Naive B cell (primary cell): ENCODE measurements around the gene SPOPL. TPM values are rescaled to one million over a fixed set of nuclear protein-coding genes. Genes with fewer than 3 reads are reported as not detected.
"Not testable (repeated sequence)": the region's sequence is repeated elsewhere in the genome, so short reads cannot be mapped to it uniquely, and the experiment has no call there.

ENCODE experiments used
- ATAC-seq, 2 donors: fragments of 150-1000 bp; cut with Tn5 transposase; 2 replicates each; pipeline ENCODE4 v1.10.0; 2021; ENCODE audit warnings: low read depth in 2 of 2, mild to moderate bottlenecking in 2 of 2, moderate library complexity in 2 of 2
- DNase-seq: peaks from one replicate; pipeline ENCODE4 v3.0.0; 2022
- H3K27ac Mint-ChIP-seq, 6 donors: one replicate each; pipeline ENCODE4 v1.8.0; 2020 to 2022; ENCODE audit warnings: mild to moderate bottlenecking in 6 of 6, mixed read lengths in 6 of 6, moderate library complexity in 5 of 6, inconsistent platforms in 2 of 6
- H3K27me3 Mint-ChIP-seq, 3 donors: one replicate each; pipeline ENCODE4 v1.8.0; 2021 to 2022; ENCODE audit warnings: mixed read lengths in 3 of 3, mild to moderate bottlenecking in 1 of 3
- H3K36me3 Mint-ChIP-seq, 2 donors: one replicate each; pipeline ENCODE4 v1.8.0; 2020 to 2022; ENCODE audit warnings: mixed read lengths in 2 of 2, inconsistent platforms in 1 of 2, mild to moderate bottlenecking in 1 of 2
- H3K4me1 Mint-ChIP-seq, 3 donors: one replicate each; pipeline ENCODE4 v1.8.0; 2020 to 2022; ENCODE audit warnings: mixed read lengths in 3 of 3, inconsistent platforms in 1 of 3, mild to moderate bottlenecking in 1 of 3, moderate library complexity in 1 of 3
- H3K4me3 Mint-ChIP-seq, 8 donors: one replicate each; pipeline ENCODE4 v1.8.0; 2020 to 2022; ENCODE audit warnings: mild to moderate bottlenecking in 8 of 8, mixed read lengths in 8 of 8, moderate library complexity in 8 of 8, inconsistent platforms in 2 of 8
- H3K9me3 Mint-ChIP-seq, 7 donors: one replicate each; pipeline ENCODE4 v1.8.0; 2020 to 2022; ENCODE audit warnings: mixed read lengths in 7 of 7, mild to moderate bottlenecking in 5 of 7, inconsistent platforms in 2 of 7, moderate library complexity in 1 of 7
- polyA plus RNA-seq, 6 donors: library from polyadenylated mRNA; unstranded; fragments of 300-500 nt; fragmentation: Illumina TruSeq; gene quantifications; one replicate each; pipeline ENCODE4 v1.2.3, GENCODE V29; 2021; ENCODE audit warnings: low read depth in 6 of 6

The SPOPL gene
- polyA plus RNA-seq, 6 donors from 2014 or later, result 7.1 to 10.8 (median 7.9) TPM

- no peaks in the 10 kb centered on the region for H3K27me3 Mint-ChIP-seq
- H3K4me1 Mint-ChIP-seq, result peaks cover 20 to 29% (median 27%) of the 10 kb centered on the region in 3 donors
- H3K36me3 Mint-ChIP-seq, result no peaks in the 10 kb centered on the region
- H3K27ac Mint-ChIP-seq, result peak overlapping the region in 3 of 6 donors; percentile 2 to 70 (median 14)
- H3K4me3 Mint-ChIP-seq, result no peak overlapping the region
- DNase-seq (no peak), ATAC-seq (no peak)
- H3K9me3 Mint-ChIP-seq, result no peaks in the 10 kb centered on the region
These were observed 24.6 kb upstream of the SPOPL start for GRCh38 chr2:138476940-138477339.

DNA sequence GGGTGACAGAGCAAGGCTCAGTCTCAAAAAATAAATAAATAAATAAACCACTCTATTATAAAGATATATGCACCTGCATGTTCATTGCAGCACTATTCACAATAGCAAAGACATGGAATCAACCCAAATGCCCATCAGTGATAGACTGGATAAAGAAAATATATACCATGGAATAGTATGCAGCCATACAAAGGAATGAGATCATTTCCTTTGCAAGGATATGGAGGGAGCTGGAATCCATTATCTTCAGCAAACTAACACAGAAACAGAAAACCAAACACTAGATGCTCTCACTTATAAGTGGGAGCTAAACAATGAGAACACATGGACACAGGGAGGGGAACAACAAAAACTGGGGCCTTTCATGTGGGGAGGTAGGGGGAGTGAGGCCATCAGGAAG lies 18.8 kb upstream of the SPOPL start:
- H3K36me3 Mint-ChIP-seq, H3K27ac Mint-ChIP-seq, H3K27me3 Mint-ChIP-seq, H3K4me1 Mint-ChIP-seq, H3K9me3 Mint-ChIP-seq, DNase-seq, H3K4me3 Mint-ChIP-seq, ATAC-seq: not testable (repeated sequence)

DNA sequence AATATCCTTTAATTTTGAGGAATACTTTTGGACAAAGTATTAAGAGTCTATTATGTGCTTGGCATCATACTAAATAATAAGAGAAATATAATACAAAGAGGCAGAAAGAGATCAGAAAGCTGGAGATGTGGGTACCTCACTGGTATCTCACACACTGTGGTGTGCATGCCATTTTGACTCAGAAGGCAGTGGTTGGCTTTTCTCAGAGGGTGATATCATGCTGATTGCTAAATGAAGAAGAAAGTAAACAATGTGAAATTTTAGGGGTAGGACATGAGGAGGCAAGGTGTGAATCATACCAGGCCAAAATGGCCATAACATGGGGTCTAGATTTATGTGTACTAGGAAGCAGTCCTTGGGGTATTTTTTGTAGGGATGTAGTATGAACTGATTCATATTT lies 16.6 kb upstream of the SPOPL start:
- Mint-ChIP-seq H3K27ac (peak overlapping the region in 2 of 6 donors; percentile 1 to 6), H3K4me3 (no peak overlapping the region), H3K9me3 (peaks cover 0 to 6% (median 4%) of the 10 kb centered on the region in 7 donors), H3K27me3 (no peaks in the 10 kb centered on the region), H3K4me1 (no peaks in the 10 kb centered on the region), H3K36me3 (no peaks in the 10 kb centered on the region)
- DNase-seq, result no peak
- ATAC-seq, result no peak

DNA sequence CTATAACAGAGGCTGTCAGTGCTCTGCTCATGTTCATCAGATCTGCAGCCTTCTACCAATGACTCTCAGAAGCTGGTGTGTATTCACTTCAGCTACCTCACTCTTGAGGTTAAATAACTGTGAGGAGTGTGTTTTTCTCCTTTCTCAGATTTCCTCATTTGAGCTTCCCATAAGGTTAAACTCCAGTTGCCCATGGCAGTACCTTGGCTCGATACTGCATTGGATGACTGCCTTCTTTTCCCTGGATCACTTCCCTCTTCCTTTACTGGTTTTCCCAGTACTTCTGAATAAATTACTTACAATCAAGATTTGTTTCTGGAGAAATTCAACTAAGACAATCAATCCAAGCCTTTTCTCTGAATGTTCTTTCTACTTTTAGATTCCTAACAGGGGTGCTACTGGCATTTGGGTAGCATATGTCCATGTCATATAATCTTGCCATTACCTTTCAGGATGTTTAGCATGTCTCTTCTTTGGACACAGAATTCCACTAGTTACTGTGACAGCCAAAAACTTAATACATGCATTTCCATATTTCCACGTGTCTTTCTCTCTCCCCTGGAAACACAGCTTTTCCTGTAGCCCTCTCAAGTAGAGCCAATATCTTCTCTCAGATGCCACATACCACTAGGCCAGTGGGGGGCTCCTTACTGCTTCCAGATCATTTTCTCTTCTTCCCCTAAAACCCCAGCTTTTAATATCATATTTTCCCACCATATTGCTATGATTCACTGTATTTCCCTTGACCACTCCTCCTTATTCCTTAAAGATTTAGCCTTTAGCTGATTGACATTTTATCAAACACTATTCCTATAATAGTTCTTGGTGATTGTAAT lies 15.0 kb upstream of the SPOPL start:
- ATAC-seq (no peak), DNase-seq (no peak)
- Mint-ChIP-seq H3K36me3 (no peaks in the 10 kb centered on the region), H3K27me3 (no peaks in the 10 kb centered on the region), H3K4me1 (no peaks in the 10 kb centered on the region), H3K9me3 (peaks cover 0 to 6% (median 4%) of the 10 kb centered on the region in 7 donors), H3K4me3 (no peak overlapping the region), H3K27ac (no peak overlapping the region)

GRCh38 chr2:138490673-138491494 lies 10.7 kb upstream of the SPOPL start:
- ATAC-seq (no peak), DNase-seq (no peak)
- Mint-ChIP-seq H3K4me1 (peaks cover 0 to 5% (median 0%) of the 10 kb centered on the region in 3 donors), H3K27me3 (no peaks in the 10 kb centered on the region), H3K36me3 (no peaks in the 10 kb centered on the region), H3K4me3 (no peak overlapping the region), H3K9me3 (no peaks in the 10 kb centered on the region), H3K27ac (no peak overlapping the region)

DNA sequence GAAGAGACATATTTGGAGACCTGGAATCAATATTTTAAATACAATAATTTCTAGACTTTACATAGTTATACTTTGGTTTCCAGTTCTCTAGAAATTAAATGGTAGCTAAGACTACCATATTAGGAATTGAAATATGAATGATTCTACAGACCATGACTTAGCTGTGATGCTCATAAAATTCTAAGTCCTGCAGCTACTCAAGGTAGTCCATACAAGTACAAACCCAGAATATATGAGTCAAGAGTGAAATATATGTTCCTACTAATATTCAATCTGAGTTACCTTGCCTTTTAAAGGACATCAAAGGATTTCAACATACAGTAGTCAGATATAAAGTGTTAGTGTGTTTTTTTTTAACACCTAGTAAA lies 10.1 kb upstream of the SPOPL start:
- no peaks in the 10 kb centered on the region for H3K27me3 Mint-ChIP-seq
- H3K36me3 Mint-ChIP-seq, result no peaks in the 10 kb centered on the region
- H3K4me3 Mint-ChIP-seq, result no peak overlapping the region
- peaks cover 0 to 6% (median 5%) of the 10 kb centered on the region in 3 donors for H3K4me1 Mint-ChIP-seq
- no peaks in the 10 kb centered on the region for H3K9me3 Mint-ChIP-seq
- no peak overlapping the region for H3K27ac Mint-ChIP-seq
- ATAC-seq (no peak), DNase-seq (no peak)

GRCh38 chr2:138492160-138492559 lies 9.4 kb upstream of the SPOPL start:
- peaks cover 0 to 8% (median 6%) of the 10 kb centered on the region in 3 donors for H3K4me1 Mint-ChIP-seq
- H3K36me3 Mint-ChIP-seq, result no peaks in the 10 kb centered on the region
- H3K27me3 Mint-ChIP-seq, result no peaks in the 10 kb centered on the region
- H3K9me3 Mint-ChIP-seq, result no peaks in the 10 kb centered on the region
- DNase-seq, result no peak
- H3K27ac Mint-ChIP-seq, result no peak overlapping the region
- no peak for ATAC-seq
- H3K4me3 Mint-ChIP-seq, result no peak overlapping the region

DNA sequence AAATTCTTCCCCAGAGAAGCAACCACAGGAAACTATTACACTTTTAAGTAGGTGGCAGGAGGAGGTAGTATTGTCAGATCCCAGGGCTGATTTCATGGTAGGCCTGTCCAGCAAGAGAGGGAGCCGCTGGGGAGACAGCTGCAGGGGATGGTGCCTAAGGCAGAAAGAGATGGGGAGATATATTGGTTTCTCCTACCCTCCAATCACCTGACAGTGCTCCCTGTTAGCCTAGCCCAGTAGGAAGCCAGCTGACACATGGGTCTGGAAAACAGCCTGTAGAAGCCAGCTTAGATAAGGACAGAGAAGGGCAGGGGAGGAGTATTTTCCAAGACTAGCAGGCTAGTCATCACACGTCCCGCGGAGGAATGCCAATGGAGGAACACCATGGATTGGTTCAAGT lies 8.2 kb upstream of the SPOPL start:
- no peak overlapping the region for H3K27ac Mint-ChIP-seq
- H3K9me3 Mint-ChIP-seq, result no peaks in the 10 kb centered on the region
- no peaks in the 10 kb centered on the region for H3K27me3 Mint-ChIP-seq
- ATAC-seq (no peak), DNase-seq (no peak)
- peaks cover 0 to 11% (median 6%) of the 10 kb centered on the region in 3 donors for H3K4me1 Mint-ChIP-seq
- peak overlapping the region in 1 of 8 donors; percentile 52 for H3K4me3 Mint-ChIP-seq
- H3K36me3 Mint-ChIP-seq, result no peaks in the 10 kb centered on the region

- no peaks in the 10 kb centered on the region for H3K9me3 Mint-ChIP-seq
- H3K4me3 Mint-ChIP-seq, result no peak overlapping the region
- ATAC-seq (no peak), DNase-seq (no peak)
- H3K4me1 Mint-ChIP-seq, result peaks cover 0 to 15% (median 6%) of the 10 kb centered on the region in 3 donors
- H3K27ac Mint-ChIP-seq, result peak overlapping the region in 1 of 6 donors; percentile 79
- no peaks in the 10 kb centered on the region for H3K27me3 Mint-ChIP-seq
- H3K36me3 Mint-ChIP-seq, result no peaks in the 10 kb centered on the region
These were observed 7.2 kb upstream of the SPOPL start for GRCh38 chr2:138494265-138494966.

DNA sequence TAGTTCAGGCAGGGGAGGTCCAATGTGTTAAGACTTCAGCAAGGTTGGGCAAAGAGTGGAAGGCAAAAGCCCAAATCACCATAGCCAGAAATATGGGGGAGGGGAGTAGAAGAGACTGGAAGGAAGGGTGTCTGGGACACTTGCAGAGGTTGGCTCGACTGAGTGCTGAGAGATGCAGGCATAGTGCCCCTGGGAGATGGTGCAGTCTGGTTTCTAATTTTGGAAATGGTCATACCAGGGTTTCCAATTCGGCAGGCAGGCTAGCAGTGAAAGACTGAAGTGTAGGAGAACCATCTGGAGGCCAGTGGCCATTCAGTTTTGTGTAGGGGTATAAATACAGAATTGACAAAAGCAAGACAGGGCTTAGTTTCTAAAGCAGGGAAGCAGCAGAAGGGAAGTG lies 6.2 kb upstream of the SPOPL start:
- peak overlapping the region in 1 of 6 donors; percentile 10 for H3K27ac Mint-ChIP-seq
- no peak for ATAC-seq
- peaks cover 4 to 15% (median 6%) of the 10 kb centered on the region in 3 donors for H3K4me1 Mint-ChIP-seq
- H3K4me3 Mint-ChIP-seq, result peak overlapping the region in 1 of 8 donors; percentile 20
- H3K36me3 Mint-ChIP-seq, result no peaks in the 10 kb centered on the region
- DNase-seq, result no peak
- no peaks in the 10 kb centered on the region for H3K9me3 Mint-ChIP-seq
- H3K27me3 Mint-ChIP-seq, result no peaks in the 10 kb centered on the region

DNA sequence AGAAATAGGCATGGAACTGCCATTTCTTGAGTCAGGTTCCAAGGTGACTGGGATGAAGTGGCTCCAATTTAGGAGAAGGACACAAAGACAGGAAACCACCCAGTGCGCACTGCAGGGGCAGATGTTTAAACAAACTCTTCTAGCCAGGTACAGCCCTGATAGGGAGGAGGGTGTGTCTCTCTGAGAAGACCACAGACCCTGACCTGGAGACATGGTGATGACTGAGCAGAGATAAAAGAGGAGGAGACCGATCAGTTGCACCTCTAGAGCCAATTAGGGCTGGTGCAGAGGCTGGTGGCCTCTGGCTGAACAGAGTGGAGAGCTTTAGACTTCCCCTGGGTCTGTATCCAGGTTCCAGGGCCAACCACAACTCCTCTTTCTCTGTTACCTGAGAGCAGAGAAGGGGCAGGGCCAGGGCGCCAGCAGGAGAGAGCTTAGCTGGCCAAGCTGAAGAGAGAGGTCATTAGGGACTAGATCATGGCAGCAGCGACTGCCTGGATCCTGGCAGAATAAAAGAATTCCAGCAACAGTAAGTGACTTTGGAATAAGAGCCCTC lies 5.4 kb upstream of the SPOPL start:
- no peak for ATAC-seq

GRCh38 chr2:138497294-138497693 lies 4.3 kb upstream of the SPOPL start:
- H3K27me3 Mint-ChIP-seq, result no peaks in the 10 kb centered on the region
- H3K4me3 Mint-ChIP-seq, result peak overlapping the region in 1 of 8 donors; percentile 21
- ATAC-seq, result no peak

More for the DNA sequence above, 5.4 kb upstream of the SPOPL start:
- H3K27ac Mint-ChIP-seq, result peak overlapping the region in 2 of 6 donors; percentile 7 to 88
- H3K27me3 Mint-ChIP-seq, result no peaks in the 10 kb centered on the region
- H3K9me3 Mint-ChIP-seq, result no peaks in the 10 kb centered on the region
- no peaks in the 10 kb centered on the region for H3K36me3 Mint-ChIP-seq
- no peak for DNase-seq
- no peak overlapping the region for H3K4me3 Mint-ChIP-seq
- H3K4me1 Mint-ChIP-seq, result peaks cover 8 to 18% (median 12%) of the 10 kb centered on the region in 3 donors

DNA sequence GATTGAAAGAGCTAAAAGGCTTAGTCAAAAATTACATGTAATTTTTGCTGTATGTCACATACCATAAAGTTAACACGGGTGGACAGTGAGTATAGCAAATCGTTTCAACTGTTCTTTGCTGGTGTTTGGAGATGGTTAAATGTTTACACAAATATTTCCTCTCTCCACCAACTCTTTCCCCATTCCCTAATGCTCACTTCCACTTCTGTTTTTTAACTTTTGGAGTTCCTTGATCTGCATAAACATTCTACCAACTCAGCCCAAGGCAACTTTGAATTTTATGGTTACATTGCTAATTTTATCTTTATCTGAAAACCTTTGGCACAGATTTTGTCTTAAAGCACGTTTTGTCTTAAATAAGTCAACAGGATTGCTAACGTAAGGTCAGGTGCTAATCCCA lies 1.9 kb upstream of the SPOPL start:
- ATAC-seq (no peak), DNase-seq (no peak)
- H3K4me3 Mint-ChIP-seq, result peak overlapping the region in 6 of 8 donors; percentile 1 to 100 (median 82)
- no peaks in the 10 kb centered on the region for H3K9me3 Mint-ChIP-seq
- H3K27me3 Mint-ChIP-seq, result no peaks in the 10 kb centered on the region
- H3K4me1 Mint-ChIP-seq, result peaks cover 28 to 44% (median 29%) of the 10 kb centered on the region in 3 donors
- H3K27ac Mint-ChIP-seq, result peak overlapping the region in 1 of 6 donors; percentile 6
- peaks cover 0 to 9% of the 10 kb centered on the region in 2 donors for H3K36me3 Mint-ChIP-seq

More at GRCh38 chr2:138497294-138497693, 4.3 kb upstream of the SPOPL start:
- Mint-ChIP-seq H3K27ac (peak overlapping the region in 1 of 6 donors; percentile 89), H3K36me3 (peaks cover 0 to 4% of the 10 kb centered on the region in 2 donors), H3K4me1 (peaks cover 13 to 24% (median 14%) of the 10 kb centered on the region in 3 donors), H3K9me3 (no peaks in the 10 kb centered on the region)
- DNase-seq, result no peak
